RWPE2 (cell line): Measurements from ENCODE around the gene PITRM1.

Source experiments
- ATAC-seq: fragments of 200-7000 bp; cut with Tn5 transposase; 3 replicates; pipeline ENCODE4 v1.9.1; 2021; ENCODE audit warnings: low read depth
- DNase-seq: peaks from one replicate; pipeline ENCODE4 v3.0.0-alpha.2; 2020; ENCODE audit warnings: low spot score
- H3K27ac ChIP-seq: fragments of 450-650 bp; 2 replicates; pipeline ENCODE4 v1.5.1; 2017; ENCODE audit warnings: mild to moderate bottlenecking; ENCODE audit not compliant: poor library complexity, severe bottlenecking
- H3K27me3 ChIP-seq: fragments of 250-450 bp; sonication (Bioruptor Pico); 2 replicates; pipeline ENCODE4 v1.5.1; 2021; ENCODE audit warnings: mild to moderate bottlenecking, moderate library complexity; ENCODE audit not compliant: insufficient read depth, poor library complexity, severe bottlenecking
- H3K36me3 ChIP-seq: fragments of 250-450 bp; sonication (Bioruptor Pico); 2 replicates; pipeline ENCODE4 v1.5.1; 2020; ENCODE audit warnings: low read depth, mild to moderate bottlenecking, moderate library complexity
- H3K4me1 ChIP-seq: fragments of 250-450 bp; sonication (Bioruptor Pico); 2 replicates; pipeline ENCODE4 v1.5.1; 2021; ENCODE audit warnings: mild to moderate bottlenecking, moderate library complexity; ENCODE audit not compliant: insufficient read depth, poor library complexity, severe bottlenecking
- H3K4me3 ChIP-seq: fragments of 250-450 bp; sonication (Bioruptor Pico); 2 replicates; pipeline ENCODE4 v1.5.1; 2021; ENCODE audit warnings: mild to moderate bottlenecking, moderate library complexity; ENCODE audit not compliant: severe bottlenecking
- H3K9me3 ChIP-seq: fragments of 250-450 bp; sonication (Bioruptor Pico); 2 replicates; pipeline ENCODE4 v1.5.1; 2021; ENCODE audit warnings: mild to moderate bottlenecking, moderate library complexity; ENCODE audit not compliant: severe bottlenecking
- TF ChIP-seq, protein P1 (sequence below): fragments of 450-650 bp; IDR thresholded peaks from one replicate; pipeline ENCODE4 v1.5.1; 2017; ENCODE audit warnings: mild to moderate bottlenecking, moderate library complexity; ENCODE audit not compliant: poor library complexity, severe bottlenecking

Gene PITRM1

GRCh38 chr10:3137958-3138726 is 34.4 kb downstream of the PITRM1 start:
- H3K4me3 ChIP-seq, result no peak overlapping the region
- H3K9me3 ChIP-seq, result no peaks in the 10 kb centered on the region
- TF ChIP-seq, protein P1, sequence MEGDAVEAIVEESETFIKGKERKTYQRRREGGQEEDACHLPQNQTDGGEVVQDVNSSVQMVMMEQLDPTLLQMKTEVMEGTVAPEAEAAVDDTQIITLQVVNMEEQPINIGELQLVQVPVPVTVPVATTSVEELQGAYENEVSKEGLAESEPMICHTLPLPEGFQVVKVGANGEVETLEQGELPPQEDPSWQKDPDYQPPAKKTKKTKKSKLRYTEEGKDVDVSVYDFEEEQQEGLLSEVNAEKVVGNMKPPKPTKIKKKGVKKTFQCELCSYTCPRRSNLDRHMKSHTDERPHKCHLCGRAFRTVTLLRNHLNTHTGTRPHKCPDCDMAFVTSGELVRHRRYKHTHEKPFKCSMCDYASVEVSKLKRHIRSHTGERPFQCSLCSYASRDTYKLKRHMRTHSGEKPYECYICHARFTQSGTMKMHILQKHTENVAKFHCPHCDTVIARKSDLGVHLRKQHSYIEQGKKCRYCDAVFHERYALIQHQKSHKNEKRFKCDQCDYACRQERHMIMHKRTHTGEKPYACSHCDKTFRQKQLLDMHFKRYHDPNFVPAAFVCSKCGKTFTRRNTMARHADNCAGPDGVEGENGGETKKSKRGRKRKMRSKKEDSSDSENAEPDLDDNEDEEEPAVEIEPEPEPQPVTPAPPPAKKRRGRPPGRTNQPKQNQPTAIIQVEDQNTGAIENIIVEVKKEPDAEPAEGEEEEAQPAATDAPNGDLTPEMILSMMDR, result no peak
- ATAC-seq (no peak), DNase-seq (no peak)
- no peaks in the 10 kb centered on the region for H3K27me3 ChIP-seq
- no peaks in the 10 kb centered on the region for H3K4me1 ChIP-seq
- H3K27ac ChIP-seq, result no peak overlapping the region
- peaks cover 97% of the 10 kb centered on the region for H3K36me3 ChIP-seq

GRCh38 chr10:3136763-3137611 is 35.6 kb downstream of the PITRM1 start:
- DNase-seq (no peak), ATAC-seq (no peak)
- H3K9me3 ChIP-seq, result no peaks in the 10 kb centered on the region
- H3K36me3 ChIP-seq, result peaks cover 100% of the 10 kb centered on the region
- no peaks in the 10 kb centered on the region for H3K27me3 ChIP-seq
- TF ChIP-seq, protein P1, result no peak
- no peak overlapping the region for H3K4me3 ChIP-seq
- no peak overlapping the region for H3K27ac ChIP-seq
- H3K4me1 ChIP-seq, result no peaks in the 10 kb centered on the region

GRCh38 chr10:3136336-3136735 is 36.2 kb downstream of the PITRM1 start:
- TF ChIP-seq, protein P1, result no peak
- Histone ChIP-seq H3K36me3 (peaks cover 100% of the 10 kb centered on the region), H3K9me3 (no peaks in the 10 kb centered on the region), H3K27ac (no peak overlapping the region), H3K4me3 (no peak overlapping the region), H3K27me3 (no peaks in the 10 kb centered on the region), H3K4me1 (peaks cover 3% of the 10 kb centered on the region)
- DNase-seq (no peak), ATAC-seq (0 out of 3 replicates have a peak, but pooled peaks have one; percentile 18)

- Histone ChIP-seq H3K27ac (no peak overlapping the region), H3K4me1 (peaks cover 16% of the 10 kb centered on the region), H3K9me3 (no peaks in the 10 kb centered on the region), H3K27me3 (no peaks in the 10 kb centered on the region), H3K36me3 (peaks cover 96% of the 10 kb centered on the region), H3K4me3 (no peak overlapping the region)
- DNase-seq (no peak), ATAC-seq (no peak)
- TF ChIP-seq, protein P1, result no peak
Observed at GRCh38 chr10:3135006-3135405, 37.6 kb downstream of the PITRM1 start.
